ENCODE data around the gene ZNF687. TPM values are rescaled to one million over a fixed set of nuclear protein-coding genes. Genes with fewer than 3 reads are reported as not detected.

Gene ZNF687
- total RNA-seq, result 9.0 and 12.8 TPM in 2 replicates

GRCh38 chr1:151281969-151282882 lies at the start of gene ZNF687:
ZNF687 (plus strand) TSS chr1:151282299; CDS start chr1:151286292, 3,993 bp downstream.
- TF ChIP-seq, protein P1, sequence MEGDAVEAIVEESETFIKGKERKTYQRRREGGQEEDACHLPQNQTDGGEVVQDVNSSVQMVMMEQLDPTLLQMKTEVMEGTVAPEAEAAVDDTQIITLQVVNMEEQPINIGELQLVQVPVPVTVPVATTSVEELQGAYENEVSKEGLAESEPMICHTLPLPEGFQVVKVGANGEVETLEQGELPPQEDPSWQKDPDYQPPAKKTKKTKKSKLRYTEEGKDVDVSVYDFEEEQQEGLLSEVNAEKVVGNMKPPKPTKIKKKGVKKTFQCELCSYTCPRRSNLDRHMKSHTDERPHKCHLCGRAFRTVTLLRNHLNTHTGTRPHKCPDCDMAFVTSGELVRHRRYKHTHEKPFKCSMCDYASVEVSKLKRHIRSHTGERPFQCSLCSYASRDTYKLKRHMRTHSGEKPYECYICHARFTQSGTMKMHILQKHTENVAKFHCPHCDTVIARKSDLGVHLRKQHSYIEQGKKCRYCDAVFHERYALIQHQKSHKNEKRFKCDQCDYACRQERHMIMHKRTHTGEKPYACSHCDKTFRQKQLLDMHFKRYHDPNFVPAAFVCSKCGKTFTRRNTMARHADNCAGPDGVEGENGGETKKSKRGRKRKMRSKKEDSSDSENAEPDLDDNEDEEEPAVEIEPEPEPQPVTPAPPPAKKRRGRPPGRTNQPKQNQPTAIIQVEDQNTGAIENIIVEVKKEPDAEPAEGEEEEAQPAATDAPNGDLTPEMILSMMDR (IDR thresholded peaks at IDR 0.05; ENCODE audit: insufficient read depth, low read length, severe bottlenecking), result no peak
- FAIRE-seq, result no peak
- Histone ChIP-seq H3K36me3 (ENCODE audit: control insufficient read depth, insufficient read depth, low read length) (peaks cover 13% of the 10 kb centered on the region), H3K27me3 (ENCODE audit: control insufficient read depth, insufficient read depth, low read length) (no peaks in the 10 kb centered on the region), H3K4me3 (ENCODE audit: low read depth, low read length) (peak within 1 kb of the TSS; percentile 86)
- peak; percentile 99 for DNase-seq (ENCODE audit: low read depth)

DNA sequence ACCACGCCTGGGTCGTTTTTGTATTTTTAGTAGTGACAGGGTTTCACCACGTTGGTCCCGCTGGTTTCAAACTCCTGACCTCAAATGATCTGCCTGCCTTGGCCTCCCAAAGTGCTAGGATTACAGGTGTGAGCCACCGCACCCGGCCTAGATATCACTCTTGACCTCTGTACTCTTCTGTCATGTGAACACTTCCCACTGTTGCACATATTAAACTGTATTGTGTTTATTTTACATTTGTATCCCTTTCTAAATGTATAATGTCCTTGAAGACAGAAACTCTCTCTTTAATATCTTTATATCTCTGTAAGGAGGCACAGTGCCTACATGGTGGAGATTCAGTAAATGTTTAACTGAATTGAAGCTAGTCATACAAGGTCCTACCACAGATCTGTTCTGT lies 46.9 kb upstream of the ZNF687 start:
- FAIRE-seq, result no peak
- Histone ChIP-seq H3K4me3 (ENCODE audit: low read depth, low read length) (no peak overlapping the region), H3K27me3 (ENCODE audit: control insufficient read depth, insufficient read depth, low read length) (no peaks in the 10 kb centered on the region), H3K36me3 (ENCODE audit: control insufficient read depth, insufficient read depth, low read length) (peaks cover 50% of the 10 kb centered on the region)
- TF ChIP-seq, protein P1 (IDR thresholded peaks at IDR 0.05; ENCODE audit: insufficient read depth, low read length, severe bottlenecking), result no peak
- DNase-seq (ENCODE audit: low read depth), result no peak

DNA sequence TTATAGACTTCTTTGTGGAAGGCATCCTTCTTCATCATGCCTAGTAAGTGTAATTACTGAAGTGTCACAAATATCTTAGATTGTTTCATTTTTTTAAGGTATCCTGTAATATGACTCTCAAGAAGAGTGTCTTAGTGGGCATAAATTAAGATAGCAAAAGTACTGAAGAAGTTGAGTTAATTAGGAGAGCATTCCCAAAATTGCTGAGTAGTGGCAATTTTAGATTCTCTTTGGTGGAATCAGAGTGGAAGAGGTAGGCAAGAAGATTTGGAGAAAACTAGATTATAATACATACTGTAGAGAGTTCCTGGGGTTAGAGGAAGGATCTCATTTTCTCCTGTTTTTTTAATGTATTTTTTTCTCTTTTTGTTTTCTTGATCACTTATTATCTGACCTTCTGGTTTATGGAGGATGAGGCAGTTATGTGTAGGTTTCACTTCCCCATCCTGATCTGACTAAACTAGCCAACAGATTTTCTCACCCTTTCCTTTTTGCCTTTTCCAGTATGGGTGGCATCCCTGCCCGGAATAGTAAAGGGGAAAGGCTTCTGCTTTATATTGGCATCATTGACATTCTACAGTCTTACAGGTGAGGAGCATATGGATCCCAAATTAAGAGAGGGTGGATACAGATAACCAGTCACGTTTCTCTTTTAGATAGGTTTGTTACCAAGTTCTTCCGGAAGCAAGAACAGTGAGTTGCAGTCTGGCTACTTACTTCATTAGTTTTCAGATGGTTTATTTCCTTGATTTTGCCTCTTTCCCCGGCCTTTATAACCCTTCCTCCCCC lies 44.2 kb upstream of the ZNF687 start:
- Histone ChIP-seq H3K4me3 (ENCODE audit: low read depth, low read length) (no peak overlapping the region), H3K27me3 (ENCODE audit: control insufficient read depth, insufficient read depth, low read length) (no peaks in the 10 kb centered on the region), H3K36me3 (ENCODE audit: control insufficient read depth, insufficient read depth, low read length) (peaks cover 44% of the 10 kb centered on the region)
- TF ChIP-seq, protein P1 (IDR thresholded peaks at IDR 0.05; ENCODE audit: insufficient read depth, low read length, severe bottlenecking), result no peak
- FAIRE-seq (no peak), DNase-seq (ENCODE audit: low read depth) (no peak)

GRCh38 chr1:151238467-151238739 lies 43.7 kb upstream of the ZNF687 start:
- Histone ChIP-seq H3K27me3 (ENCODE audit: control insufficient read depth, insufficient read depth, low read length) (no peaks in the 10 kb centered on the region), H3K4me3 (ENCODE audit: low read depth, low read length) (no peak overlapping the region), H3K36me3 (ENCODE audit: control insufficient read depth, insufficient read depth, low read length) (peaks cover 49% of the 10 kb centered on the region)
- TF ChIP-seq, protein P1 (IDR thresholded peaks at IDR 0.05; ENCODE audit: insufficient read depth, low read length, severe bottlenecking), result no peak
- peak; percentile 47 for DNase-seq (ENCODE audit: low read depth)
- FAIRE-seq, result no peak

DNA sequence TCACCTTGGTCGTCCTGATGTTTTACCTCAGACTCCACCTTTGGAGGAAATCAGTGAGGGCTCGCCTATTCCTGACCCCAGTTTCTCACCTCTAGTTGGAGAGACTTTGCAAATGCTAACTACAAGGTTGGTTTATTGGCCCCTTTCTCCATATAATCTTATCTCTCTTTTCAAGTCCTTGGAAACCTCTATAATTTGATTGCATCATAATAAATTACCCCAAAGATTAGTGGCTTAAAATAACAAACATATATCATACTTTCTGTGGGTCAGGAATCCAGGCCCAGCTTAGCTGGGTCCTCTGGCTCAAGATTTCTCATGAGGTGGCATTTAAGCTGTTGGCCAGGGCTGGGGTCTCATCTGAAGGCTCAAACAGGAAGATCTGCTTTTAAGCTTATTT lies 39.7 kb upstream of the ZNF687 start:
- no peak for FAIRE-seq
- DNase-seq (ENCODE audit: low read depth), result no peak
- Histone ChIP-seq H3K36me3 (ENCODE audit: control insufficient read depth, insufficient read depth, low read length) (peaks cover 40% of the 10 kb centered on the region), H3K4me3 (ENCODE audit: low read depth, low read length) (no peak overlapping the region), H3K27me3 (ENCODE audit: control insufficient read depth, insufficient read depth, low read length) (no peaks in the 10 kb centered on the region)
- TF ChIP-seq, protein P1 (IDR thresholded peaks at IDR 0.05; ENCODE audit: insufficient read depth, low read length, severe bottlenecking), result no peak

All from bronchial epithelial cell (primary cell).